ENCODE results near the gene AOPEP.

Gene AOPEP

DNA sequence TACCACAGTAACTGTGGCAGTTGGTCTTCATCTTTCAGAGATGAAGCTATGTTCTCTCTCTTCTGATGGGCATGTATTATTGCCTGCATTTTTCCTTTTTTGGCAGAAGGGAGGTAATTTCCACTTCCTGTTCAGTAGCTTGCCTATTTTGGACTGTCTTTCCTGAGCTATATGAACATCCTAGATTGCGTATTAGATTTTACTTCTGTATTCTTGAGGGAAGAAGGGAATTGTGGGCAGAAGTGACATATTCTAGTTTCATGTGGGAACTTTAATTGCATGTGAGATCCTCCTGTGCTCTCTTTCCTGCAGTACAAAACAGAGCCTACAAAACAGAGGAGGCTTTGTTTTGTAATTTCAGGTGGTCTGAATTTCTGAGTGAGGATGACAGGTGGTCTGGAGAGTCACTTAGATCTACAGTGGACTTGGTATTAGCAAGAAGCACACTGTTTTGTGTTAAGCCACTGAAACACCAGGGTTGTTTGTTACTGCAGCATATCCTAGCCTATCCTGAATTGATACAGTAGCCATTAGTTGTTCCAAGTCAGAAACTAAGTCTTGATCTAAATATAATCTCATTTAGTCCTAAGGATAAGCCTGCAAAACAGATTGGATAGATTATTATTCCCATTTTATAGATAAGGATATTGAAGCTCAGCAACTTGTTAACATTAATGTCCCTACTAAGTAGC lies 68.1 kb downstream of the AOPEP start:
- no peak for DNase-seq

DNA sequence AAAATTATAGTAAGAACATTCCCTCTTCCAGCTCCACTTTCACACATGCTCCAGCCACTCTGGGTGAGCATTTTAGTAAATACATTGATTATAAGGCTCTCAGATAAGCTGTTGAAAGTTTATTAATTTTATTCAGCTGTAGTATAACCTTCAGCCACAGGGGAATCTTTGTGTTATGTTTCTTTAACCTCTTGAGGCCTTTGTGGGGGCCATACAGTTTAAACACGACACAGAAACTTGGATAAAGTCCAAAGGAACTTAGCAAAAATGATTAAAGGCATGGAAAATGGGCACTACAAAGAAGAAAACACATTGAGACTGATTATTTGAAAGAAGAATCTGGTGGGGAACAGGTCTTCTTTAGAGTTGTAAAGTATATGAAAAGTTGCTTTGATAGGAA lies 70.2 kb downstream of the AOPEP start:
- no peak for DNase-seq

DNA sequence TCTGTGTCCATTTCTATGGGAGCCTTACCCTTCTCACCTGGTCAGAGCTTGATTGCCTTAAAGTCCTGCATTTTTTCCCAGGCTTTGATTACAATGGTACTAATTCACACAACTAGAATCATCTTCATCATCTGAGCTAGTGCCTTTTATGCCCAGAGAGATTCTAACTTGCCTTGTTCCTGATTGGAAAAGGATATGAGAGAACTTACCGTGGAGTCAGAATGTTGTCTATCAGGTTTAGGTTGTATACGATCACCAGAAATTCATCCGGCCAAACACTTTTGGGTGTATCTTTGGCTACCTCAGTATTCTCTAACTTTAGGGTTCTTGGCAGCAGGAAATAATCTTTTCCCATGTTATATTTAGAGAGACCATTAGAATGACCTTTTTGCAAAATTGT lies 71.7 kb downstream of the AOPEP start:
- no peak for DNase-seq

DNA sequence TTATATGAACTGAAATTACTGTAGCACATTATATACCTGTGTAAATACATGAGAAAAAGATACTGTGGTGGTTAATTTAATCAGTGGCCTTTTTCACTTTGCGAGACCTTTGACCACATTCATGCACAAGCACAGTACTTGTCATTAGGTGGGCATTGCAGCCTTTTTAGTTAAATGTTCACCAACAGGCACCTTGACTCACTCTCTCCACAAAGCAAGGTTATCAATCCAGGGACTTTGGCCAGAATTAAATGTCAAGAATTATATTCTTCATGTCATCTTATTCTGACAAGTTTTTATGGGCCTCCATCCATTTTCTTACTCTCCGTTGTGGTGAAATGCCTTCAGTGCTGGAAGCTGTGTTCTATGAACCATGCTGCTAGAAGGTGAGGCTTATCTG lies 72.2 kb downstream of the AOPEP start:
- DNase-seq, result no peak

DNA sequence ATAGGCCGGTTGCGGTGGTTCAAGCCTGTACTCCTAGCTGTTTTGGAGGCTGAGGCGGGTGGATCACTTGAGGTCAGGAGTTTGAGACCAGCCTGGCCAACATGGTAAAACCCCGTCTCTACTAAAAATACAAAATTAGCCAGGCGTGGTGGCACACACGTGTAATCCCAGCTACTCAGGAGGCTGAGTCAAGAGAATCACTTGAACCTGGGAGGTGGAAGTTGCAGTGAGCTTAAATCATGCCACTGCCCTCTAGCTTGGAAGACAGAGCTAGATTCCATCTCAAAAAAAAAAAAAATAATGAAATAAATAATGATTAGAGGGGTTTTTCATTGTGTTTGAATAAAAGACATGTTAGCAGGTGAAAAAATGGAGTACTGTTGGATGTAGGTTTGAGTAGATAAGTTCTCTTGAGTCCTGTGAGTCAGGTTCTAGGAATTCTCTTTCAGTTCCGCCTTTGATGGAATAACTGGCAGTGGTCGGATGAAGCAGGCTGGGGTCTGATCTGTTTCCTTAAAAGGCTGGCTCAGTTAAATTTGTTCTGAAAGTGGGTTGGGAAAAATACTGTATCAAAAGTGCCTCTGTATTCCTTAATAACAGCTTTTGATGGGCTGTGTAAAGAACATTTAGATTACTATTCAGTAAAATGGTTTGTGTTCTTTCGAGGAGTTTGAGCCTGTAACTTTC lies 73.2 kb downstream of the AOPEP start:
- DNase-seq, result no peak

DNA sequence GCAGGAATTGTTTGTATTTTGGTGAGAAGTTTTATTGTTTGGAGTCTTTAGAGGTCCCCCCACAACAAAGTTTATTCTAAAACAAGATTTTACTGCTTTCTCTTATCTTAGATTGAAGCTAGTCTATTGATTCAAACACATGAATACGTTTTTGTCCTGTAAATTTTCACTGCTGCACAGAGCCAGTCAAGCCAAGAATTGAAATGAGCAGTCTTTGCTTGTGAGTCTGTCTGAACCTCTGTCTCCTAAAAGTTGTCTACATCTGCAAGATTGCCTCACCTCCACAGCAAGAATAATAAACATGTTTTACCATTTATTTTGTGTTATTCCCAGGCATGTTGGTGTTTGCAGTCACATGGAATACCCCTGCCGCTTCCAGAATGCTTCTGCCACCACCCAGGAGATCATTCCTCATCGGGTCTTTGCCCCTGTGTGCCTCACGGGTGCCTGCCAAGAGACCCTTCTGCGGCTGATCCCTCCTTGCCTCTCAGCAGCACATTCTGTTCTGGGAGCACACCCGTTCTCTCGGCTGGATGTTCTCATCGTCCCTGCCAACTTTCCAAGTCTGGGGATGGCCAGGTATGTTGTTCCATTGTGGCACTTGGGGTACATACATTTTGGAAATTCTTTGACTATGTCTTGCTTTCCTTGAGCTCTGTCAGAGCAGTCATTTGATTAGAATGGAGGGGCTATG lies 74.1 kb downstream of the AOPEP start:
- DNase-seq, result no peak

DNA sequence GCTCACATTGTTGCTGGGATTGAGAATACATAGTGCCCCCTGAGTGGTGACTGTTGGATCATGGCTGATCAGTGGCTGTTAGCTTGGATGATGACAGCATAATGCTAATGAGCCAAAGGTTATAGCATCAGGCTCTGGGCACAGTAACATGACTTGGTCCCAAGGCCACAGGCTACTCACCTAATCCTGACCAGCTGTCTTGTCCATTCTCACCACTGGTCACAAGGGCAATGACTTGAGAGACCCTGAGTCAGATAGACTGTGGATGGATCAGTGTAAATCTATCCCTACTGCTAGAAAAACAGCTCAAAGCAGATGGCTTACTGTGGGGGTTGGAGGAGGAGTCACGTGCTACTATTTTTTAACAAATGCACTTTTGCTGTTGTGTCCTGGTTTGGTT lies 74.7 kb downstream of the AOPEP start:
- DNase-seq, result no peak

DNA sequence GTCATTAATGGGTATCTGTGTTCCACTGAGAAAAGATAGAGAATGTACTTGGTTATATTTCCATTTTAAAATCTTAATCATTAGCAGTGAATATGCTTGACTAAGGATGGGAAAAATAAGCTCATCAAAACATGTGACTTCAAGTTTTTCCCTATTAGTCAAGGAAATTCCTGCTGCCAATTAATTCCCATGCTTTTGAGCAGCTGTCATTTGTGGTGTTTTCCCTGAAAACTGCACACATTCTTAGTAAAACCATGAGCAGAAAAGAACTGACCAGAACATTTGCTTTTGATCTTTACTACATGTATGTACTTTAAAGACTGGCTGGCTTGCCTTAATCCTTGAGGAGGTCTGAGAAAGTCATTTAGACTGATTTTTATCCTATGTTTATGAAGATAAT lies 75.2 kb downstream of the AOPEP start:
- no peak for DNase-seq

DNA sequence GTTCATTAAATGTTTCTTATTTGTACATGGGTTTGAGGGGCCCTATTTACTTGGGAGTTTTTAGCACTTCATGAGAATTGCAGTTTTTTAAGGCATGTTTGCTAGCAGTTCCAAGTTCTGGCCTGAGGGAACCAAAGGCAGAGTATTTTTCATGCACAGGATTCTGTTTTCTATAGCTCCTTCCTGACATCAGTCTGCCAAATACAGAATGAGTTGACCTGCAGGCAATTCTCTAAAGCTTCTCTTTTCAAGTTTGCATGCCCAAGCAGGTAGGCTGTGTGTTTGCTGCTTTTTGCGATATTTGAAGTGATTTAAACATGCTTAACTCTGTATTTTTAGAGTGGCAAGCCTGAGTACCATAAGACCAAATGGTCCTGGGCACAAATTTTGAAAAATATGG lies 75.8 kb downstream of the AOPEP start:
- no peak for DNase-seq

DNA sequence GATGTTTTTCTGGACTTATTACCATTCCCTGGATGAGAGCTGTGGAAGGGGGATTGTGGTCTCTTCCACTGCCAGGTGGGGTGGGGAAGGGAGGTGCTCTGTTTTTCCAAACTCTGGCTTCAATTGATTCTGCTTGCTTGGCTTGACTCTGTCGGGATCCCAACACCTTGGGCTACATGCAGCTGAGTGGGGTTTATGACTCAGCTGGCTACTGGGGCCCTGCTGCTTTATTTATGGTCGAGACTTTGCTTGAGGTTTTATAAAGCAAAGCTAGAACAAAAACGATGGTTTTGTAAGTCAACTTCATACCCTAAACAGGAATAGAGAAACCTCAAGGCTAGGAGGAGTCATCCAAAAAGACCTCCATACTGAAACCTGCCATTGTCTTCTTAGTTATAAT lies 76.3 kb downstream of the AOPEP start:
- peak; percentile 3 for DNase-seq

DNA sequence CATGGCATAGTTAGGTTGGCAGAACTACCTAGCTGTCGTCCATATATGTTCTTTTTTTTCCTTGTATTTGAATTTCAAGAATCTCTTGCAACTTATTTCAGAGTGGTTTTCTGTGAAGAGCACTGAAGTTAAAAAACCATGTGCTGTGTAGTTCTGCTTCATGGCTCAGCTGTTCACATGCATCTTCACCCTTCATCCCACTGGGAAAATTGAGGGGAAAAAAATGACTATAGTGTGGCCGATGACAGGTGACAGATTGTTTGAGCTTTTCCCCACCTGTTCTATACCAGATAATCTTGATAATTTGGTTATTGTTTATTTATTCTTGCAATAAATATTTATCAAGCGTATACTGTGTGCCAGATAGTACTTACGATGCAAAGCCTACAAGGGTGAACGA lies 77.8 kb downstream of the AOPEP start:
- no peak for DNase-seq

DNA sequence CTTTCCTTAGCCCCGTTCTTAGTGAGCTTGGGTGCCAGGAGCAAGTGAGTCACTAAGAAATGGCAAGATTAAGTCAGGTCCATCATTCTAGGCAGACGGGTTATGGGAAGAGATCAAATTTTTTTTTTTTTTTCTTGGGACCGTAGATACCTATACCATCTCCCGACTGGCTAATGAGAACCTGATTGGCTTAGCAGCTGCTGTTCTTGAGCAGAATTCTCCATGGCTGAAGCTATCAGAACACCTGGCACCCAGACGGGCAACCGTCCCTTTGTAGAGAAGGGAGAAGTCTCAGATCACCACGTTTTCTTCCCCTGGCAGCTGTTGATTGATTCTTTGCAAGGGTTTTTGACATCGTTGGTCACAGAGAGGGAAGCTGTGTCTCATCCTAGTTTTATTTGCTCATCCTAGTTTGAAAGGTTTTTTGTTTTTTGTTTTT lies 78.6 kb downstream of the AOPEP start:
- no peak for DNase-seq

DNA sequence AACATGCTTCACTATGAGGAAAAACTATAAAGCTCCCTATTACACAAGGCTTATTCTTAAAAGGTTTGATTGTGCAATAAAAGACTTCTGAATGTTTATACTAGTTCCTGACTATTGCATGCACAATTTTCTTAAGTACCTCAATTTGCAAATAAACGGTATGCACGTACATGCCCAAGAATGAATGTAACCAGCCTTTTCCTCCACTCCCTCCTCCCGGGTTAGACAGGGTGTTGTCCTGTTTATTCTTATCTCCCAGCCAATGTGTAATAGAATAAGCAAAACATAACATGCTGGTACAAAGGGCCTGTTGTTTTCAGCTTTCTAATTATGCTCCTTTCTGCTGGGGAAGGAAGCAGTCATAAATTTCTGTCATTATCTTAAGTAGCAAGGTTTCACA lies 79.1 kb downstream of the AOPEP start:
- DNase-seq, result no peak

DNA sequence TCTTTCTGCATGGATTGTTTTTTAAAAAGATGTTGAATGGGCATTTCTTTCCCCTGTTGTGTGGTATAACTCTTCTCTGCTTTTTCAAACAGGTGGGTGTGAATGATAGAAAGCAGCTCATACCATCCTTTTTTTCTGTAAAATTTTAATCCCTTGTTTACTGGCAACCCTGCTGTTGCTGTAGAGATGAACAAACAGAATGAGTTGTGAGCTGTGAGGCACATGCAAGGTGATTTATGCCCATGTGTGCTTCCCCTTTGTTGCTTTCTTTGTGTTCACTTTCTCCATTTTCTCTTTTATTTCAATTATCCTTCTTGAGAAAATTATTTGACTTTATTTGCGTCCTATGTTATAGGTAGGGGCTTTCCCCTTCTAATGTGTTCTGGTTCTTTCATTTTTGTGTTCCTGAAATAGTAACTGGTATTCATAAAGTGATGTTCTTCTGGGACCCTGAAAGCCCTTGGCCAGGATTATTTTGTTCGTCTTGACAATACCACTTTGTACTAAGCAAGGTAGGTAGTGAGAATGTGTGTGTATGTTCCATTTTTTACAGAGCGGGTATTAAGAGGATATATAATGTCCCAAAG lies 79.9 kb downstream of the AOPEP start:
- DNase-seq, result no peak

DNA sequence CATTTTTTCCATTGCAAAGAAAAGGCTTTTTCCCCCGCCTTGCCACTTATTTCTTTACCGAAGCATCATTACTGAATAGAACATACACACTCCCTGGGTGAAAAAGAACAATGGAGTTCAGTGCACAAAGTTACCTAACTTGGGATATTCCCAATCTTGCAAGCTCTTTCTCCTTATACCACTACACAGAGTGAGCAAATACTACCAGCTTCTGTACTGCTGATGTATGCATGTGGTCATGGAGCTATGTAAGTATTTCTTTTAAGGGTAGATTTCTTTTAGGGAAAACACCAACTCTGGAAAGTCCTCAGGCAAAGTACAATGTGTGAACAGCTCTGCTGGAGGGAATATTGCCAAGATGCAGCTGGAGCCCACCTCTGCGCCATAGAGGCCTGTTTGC lies 81.1 kb downstream of the AOPEP start:
- DNase-seq, result no peak

DNA sequence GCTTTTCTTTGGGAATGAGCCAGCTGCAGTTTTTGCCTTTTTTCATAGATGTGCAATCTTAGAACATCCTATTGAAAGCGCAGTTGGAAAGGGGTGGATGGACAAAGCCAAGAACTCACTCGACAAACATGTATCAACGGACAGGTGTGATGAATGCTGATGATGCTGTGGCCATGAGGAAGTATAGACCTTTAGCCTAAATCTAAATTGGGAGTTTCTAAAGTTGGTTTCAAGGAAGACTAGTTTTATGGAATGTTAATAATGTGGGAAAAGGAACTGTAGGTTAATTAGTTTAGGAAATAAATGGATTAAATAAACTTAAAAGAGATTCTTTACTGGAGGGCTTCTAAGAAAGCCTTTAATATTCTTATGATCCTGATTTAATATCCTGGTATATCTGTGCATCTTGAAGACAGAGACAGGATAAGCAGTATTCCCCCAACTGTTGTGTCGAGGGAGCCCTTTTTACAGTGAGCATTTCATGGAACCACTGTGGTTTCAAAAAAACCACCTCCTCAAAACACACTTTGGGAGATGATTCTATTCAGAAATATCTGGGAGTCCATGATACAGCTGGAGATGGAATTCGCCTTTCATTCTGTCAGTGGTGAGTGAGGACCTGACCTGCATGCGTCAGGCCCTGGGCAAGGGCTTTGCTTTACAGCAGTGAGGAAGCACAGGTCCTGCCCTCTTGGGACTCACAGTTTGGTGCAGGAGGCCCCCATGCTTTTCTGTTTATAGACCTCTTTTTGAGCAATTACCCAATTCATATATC lies 82.6 kb downstream of the AOPEP start:
- DNase-seq, result no peak

DNA sequence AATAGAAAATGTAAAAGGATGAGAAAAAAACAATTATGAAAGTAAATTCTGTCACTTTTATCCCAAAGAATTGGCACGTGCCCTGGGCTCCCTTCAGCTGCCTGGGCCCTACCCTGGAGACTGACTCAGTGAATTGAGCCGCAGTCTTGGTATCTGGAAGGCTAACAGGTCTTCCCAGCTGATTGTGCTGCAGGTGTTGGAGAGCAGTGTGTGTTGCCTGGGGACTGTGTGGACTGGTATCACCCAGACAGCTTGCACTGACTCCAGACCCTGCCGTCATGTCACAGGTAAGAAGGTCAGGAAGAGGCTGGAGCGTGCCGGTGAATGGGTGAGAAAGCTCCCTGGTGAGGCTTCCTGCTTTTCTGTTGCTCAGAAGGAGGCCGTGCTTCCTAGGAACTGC lies 83.3 kb downstream of the AOPEP start:
- DNase-seq, result no peak

DNA sequence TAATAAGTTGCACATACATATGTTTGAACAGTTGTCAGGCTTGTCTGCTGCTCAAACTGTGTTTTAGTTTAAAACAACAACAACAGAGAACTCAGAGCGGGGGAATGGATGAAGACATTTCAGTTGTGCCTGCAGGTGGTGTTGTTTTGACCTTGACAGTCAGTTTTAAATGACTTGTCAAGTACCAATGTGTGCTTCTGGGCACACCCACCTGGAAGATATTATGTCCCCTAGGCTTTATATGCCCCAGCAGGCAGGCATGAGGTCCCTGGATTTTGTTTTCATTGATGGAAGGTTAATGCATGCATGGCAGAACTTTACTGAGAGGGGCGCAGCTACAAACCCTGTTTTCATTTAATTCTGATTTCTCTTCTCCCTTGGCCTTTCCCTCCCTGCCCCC lies 84.6 kb downstream of the AOPEP start:
- DNase-seq, result no peak

DNA sequence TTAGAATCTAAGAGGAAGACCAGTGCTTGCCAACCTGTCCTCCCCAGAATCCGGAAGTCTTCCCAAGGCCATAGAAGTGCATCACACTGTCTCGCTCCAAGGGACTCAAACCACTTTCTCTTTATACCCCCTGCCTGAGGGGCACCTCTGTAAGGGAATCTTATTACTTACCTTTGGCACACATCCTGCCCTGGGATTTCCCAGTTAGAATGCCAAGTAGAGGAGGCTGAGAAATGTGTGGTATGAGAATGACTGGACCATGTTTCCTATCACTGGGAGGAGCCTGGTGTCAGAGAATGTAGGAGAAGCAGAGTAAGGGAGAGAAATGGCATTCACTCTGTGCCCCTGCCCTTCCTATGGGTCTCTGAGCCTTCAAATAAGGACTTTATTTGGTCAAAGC lies 85.8 kb downstream of the AOPEP start:
- DNase-seq, result no peak

DNA sequence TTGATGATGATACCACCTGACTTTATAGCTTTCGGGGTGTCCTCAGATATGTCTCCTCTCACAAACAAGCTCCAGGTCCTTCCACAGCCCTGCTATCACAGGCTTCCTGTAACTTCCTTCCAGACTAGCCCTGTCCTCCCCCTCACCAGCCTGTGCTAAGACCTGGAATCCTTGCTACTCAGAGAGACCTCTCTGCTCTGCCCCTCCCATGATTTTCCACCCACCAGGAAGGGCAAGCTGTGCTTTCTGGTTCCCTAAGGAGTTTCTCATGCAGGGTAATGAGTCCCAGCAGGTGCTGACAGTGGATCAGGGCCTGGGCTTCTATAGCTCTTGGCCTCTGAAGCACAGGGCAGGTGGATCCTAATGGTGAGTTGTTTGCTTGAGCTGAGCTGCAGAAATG lies 86.9 kb downstream of the AOPEP start:
- no peak for DNase-seq

DNA sequence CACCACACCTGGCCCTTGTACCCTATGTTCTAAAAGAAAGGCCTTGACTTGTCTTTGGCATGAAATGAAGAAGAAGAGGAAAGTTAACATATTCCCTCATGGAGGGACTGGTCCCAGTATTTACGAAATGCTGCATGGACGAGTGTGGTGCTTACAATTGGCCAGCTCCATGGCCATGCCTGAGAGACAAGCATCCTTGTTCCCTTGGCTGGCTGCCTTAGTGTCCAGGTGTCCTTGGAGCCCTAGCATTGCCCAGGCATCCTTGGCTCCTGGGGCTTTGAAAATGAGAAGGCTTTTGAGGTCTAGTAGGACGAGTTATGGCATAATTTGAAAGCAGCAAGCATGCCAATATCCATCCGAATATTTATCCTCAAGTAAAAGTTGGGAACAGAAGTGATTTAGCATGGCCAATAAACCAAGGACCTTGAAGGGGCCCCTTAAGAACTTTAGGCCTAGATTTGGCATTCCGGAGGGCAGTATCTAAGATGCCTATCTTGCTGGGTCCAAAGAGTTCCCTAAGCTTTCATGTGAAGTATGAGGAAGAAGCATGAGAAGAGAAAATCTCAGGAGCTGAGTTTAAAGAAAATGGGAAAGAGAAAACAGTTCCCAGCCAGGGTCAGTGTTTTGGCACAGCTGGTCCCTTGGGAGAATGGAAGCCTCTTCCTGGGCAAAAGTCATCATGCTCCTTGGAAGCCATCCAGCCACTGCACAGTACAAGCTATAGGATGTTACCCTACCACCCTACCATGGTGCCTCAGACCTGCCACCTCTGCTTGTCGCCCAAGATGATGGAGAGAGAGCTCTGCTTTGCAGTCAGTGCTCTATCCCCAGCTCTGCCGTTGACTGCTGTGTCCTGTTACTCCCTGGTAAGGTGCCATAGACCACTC lies 91.0 kb downstream of the AOPEP start:
- DNase-seq, result no peak

DNA sequence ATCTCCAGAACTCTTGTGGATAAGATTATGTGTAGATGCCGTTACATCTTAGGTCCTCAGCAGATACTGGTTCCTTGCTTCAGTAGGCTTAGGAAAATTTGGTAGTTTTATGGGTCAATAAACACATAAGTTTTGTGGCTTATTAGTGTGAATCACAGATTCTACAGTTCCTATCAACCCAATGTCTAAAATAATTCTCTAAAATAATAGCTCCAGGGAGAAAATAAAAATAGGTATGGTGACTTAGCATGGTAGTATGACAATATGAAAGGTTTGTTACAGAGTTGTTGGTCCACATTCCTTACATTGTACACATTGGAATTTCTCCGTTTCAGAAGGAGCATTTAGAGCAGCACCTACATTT lies 91.7 kb downstream of the AOPEP start:
- DNase-seq, result no peak
